GM12878 (cell line): ENCODE measurements around the gene LARGE1.

Source experiments
- CTCF ChIP-seq, 3 experiments: IDR thresholded peaks in 2 of 3; conservative IDR thresholded peaks in 1 of 3; 2 replicates each; pipeline ENCODE4 v1.5.1; 2011; ENCODE audit warnings: low read depth in 3 of 3, low read length in 3 of 3, mild to moderate bottlenecking in 3 of 3, control low read depth in 2 of 3, moderate library complexity in 2 of 3, inconsistent platforms in 1 of 3, mixed read lengths in 1 of 3; ENCODE audit not compliant: control insufficient read depth in 2 of 3, insufficient read depth in 1 of 3; ENCODE audit errors: extremely low read depth in 1 of 3
- RAD21 ChIP-seq: IDR thresholded peaks from 2 replicates; pipeline ENCODE4 v1.6.1; 2011; ENCODE audit warnings: mild to moderate bottlenecking, low read depth, low read length, moderate library complexity; ENCODE audit not compliant: insufficient read depth
- STAT3 ChIP-seq: IDR thresholded peaks from 2 replicates; pipeline ENCODE4 v1.6.1; 2011; ENCODE audit warnings: low read depth, low read length, improper control_type of control experiment

GRCh38 chr22:33848251-33848650 lies 72.0 kb downstream of the LARGE1 start:
- TF ChIP-seq STAT3 = no peak
- no peak for TF ChIP-seq CTCF (IDR thresholded peaks at IDR 0.05 in 2 of 3, conservative IDR thresholded peaks at IDR 0.05 in 1 of 3; ENCODE audit: control insufficient read depth in 2 of 3, extremely low read depth in 1 of 3, insufficient read depth in 1 of 3, low read depth in 3 of 3, low read length in 3 of 3)
- TF ChIP-seq RAD21 = no peak
